ENCODE data around the gene WDR48.

WDR48 gene

DNA sequence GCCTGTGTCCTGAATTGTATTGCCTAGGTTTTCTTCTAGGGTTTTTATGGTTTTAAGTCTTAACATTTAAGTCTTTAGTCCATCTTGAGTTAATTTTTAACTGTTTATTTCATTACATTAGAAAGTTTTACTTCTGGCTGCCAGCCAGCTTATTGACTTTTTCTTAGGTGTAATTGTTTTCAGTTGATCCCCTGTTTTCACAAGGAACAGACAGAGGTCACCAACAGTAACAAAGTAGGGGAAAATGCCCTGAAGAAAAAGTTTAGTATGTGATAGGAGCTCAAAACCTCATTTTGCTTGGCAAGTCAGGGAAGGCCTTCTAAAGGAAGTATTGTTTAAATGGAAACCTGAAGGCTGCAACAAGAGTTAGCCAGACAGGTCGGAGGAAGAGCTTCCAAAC, 10.4 kb downstream of the WDR48 start:
- DNase-seq (ENCODE audit: low read depth, low spot score), result no peak
- in situ Hi-C loops (cut with HindIII; ENCODE audit: low sequenced_read_pairs), result no loop called here
- H3K4me3 ChIP-seq (ENCODE audit: low read depth, low read length), result no peak overlapping the region
- TF ChIP-seq CTCF (IDR thresholded peaks at IDR 0.05; ENCODE audit: low read depth, low read length), result no peak

DNA sequence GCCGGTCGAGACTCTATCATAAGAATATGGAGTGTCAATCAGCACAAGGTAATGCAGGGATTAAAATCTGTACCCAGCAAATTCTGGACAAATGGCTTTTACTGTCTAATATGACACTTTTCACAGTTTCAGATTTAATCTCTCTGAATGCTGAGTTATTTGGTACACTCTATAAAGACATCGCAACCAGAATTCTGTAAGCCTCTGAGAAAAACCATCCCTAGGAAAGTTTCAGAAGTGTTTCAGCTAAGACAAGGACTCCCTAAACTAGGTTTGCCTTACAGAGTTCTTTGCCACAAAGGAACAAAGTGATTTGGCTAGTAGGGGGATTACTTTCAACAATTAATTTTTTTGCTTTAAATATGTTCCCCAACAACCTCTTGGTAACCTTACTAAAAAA, 11.3 kb downstream of the WDR48 start:
- in situ Hi-C loops (cut with HindIII; ENCODE audit: low sequenced_read_pairs), result no loop called here
- DNase-seq (ENCODE audit: low read depth, low spot score), result no peak
- TF ChIP-seq CTCF (IDR thresholded peaks at IDR 0.05; ENCODE audit: low read depth, low read length), result no peak
- H3K4me3 ChIP-seq (ENCODE audit: low read depth, low read length), result no peak overlapping the region

- DNase-seq (ENCODE audit: low read depth, low spot score), result peak; percentile 62
- in situ Hi-C loops (cut with HindIII; ENCODE audit: low sequenced_read_pairs), result no loop called here
- TF ChIP-seq CTCF (IDR thresholded peaks at IDR 0.05; ENCODE audit: low read depth, low read length), result no peak
- H3K4me3 ChIP-seq (ENCODE audit: low read depth, low read length), result no peak overlapping the region
Measured at GRCh38 chr3:39064646-39065045, 12.8 kb downstream of the WDR48 start.

GRCh38 chr3:39065197-39065596, 13.4 kb downstream of the WDR48 start:
- in situ Hi-C loops (cut with HindIII; ENCODE audit: low sequenced_read_pairs), result no loop called here
- peak; percentile 49 for DNase-seq (ENCODE audit: low read depth, low spot score)
- peak; percentile 63 for TF ChIP-seq CTCF (IDR thresholded peaks at IDR 0.05; ENCODE audit: low read depth, low read length)
- H3K4me3 ChIP-seq (ENCODE audit: low read depth, low read length), result no peak overlapping the region

DNA sequence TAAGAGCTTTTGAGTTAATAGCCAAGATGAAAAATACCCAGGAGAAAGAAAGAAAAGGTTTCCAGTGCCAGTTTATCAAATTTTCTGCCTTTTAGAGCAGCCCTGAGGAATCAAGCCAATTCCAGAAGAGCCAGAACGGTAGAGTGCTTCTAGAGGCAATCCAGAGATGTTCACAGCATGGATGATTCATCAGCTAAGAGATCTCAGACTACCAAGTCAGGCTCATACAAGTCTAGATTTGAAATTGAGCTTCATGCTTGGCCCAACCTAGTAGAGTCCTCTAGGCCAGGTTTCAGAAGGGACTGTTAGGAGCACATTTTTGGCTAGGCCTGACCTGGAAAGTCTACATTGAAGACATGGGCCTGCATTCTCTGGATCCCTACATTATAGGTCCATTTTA, 15.5 kb downstream of the WDR48 start:
- no peak for DNase-seq (ENCODE audit: low read depth, low spot score)
- in situ Hi-C loops (cut with HindIII; ENCODE audit: low sequenced_read_pairs), result no loop called here
- H3K4me3 ChIP-seq (ENCODE audit: low read depth, low read length), result no peak overlapping the region
- no peak for TF ChIP-seq CTCF (IDR thresholded peaks at IDR 0.05; ENCODE audit: low read depth, low read length)

DNA sequence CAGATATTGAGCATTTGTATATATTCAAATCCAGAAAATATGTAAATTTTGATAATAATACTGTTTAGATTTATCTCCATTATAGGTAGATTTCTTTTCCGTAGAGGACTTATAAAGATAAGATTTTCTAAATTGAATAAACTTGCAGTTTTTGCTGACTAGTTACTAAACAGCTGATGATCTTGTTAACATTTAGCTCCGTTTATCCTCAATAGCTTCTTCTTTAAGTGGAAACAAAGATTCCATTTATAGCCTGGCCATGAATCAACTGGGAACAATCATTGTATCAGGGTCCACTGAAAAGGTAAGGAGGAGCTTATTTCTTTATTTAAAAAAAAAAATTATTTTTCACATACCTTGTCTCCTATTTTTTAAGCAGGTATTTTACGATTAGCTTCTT, 16.7 kb downstream of the WDR48 start:
- in situ Hi-C loops (cut with HindIII; ENCODE audit: low sequenced_read_pairs), result no loop called here
- DNase-seq (ENCODE audit: low read depth, low spot score), result no peak
- H3K4me3 ChIP-seq (ENCODE audit: low read depth, low read length), result no peak overlapping the region
- TF ChIP-seq CTCF (IDR thresholded peaks at IDR 0.05; ENCODE audit: low read depth, low read length), result no peak

GRCh38 chr3:39075910-39076309, 24.1 kb downstream of the WDR48 start:
- in situ Hi-C loops (cut with HindIII; ENCODE audit: low sequenced_read_pairs), result no loop called here
- H3K4me3 ChIP-seq (ENCODE audit: low read depth, low read length), result no peak overlapping the region
- DNase-seq (ENCODE audit: low read depth, low spot score), result no peak
- no peak for TF ChIP-seq CTCF (IDR thresholded peaks at IDR 0.05; ENCODE audit: low read depth, low read length)
